Measurements from ENCODE around the gene MAPKAPK2. TPM values are rescaled to one million over a fixed set of nuclear protein-coding genes. Genes with fewer than 3 reads are reported as not detected.
"Not testable (repeated sequence)": the region's sequence is repeated elsewhere in the genome, so short reads cannot be mapped to it uniquely, and the experiment has no call there.

MAPKAPK2 gene
- total and polyA plus RNA-seq, 2 experiments from 2014 or later: 12.8 to 39.4 TPM

- Histone ChIP-seq H3K36me3 (replicated peaks; ENCODE audit: insufficient read depth, low read depth) (no peaks in the 10 kb centered on the region), H3K27me3 (no peaks in the 10 kb centered on the region), H3K9me2 (replicated peaks; ENCODE audit: insufficient read depth) (no peaks in the 10 kb centered on the region), H3K27ac (no peak overlapping the region), H3K79me2 (no peaks in the 10 kb centered on the region), H3K9me3 (ENCODE audit: low read depth) (no peaks in the 10 kb centered on the region), H3K4me1 (ENCODE audit: insufficient read depth) (peaks cover 3% of the 10 kb centered on the region), H2AFZ (no peak overlapping the region), H3K4me3 (no peak overlapping the region), H3K4me2 (no peak overlapping the region), H4K20me1 (ENCODE audit: insufficient read depth, poor library complexity, severe bottlenecking) (no peaks in the 10 kb centered on the region)
- TF ChIP-seq CTCF (IDR thresholded peaks at IDR 0.05; ENCODE audit: poor library complexity): no peak
- no peak for TF ChIP-seq EZH2phosphoT487 (IDR thresholded peaks at IDR 0.05; ENCODE audit: low read depth, severe bottlenecking, unreplicated experiment)
- no peak for TF ChIP-seq EZH2 (IDR thresholded peaks at IDR 0.05; ENCODE audit: borderline replicate concordance)
- 73% methylated on average over 3 of the region's 3 CpGs for WGBS (ENCODE audit: low lambda C conversion rate, missing lambda C conversion rate)
- DNase-seq (ENCODE audit: low spot score): no peak
Observed at GRCh38 chr1:206774093-206774492, 89.4 kb downstream of the MAPKAPK2 start.

- no peaks in the 10 kb centered on the region for H3K79me2 ChIP-seq
- H3K4me1 ChIP-seq (ENCODE audit: insufficient read depth): peaks cover 3% of the 10 kb centered on the region
- H3K4me2 ChIP-seq: no peak overlapping the region
- no peaks in the 10 kb centered on the region for H3K36me3 ChIP-seq (replicated peaks; ENCODE audit: insufficient read depth, low read depth)
- H3K9me3 ChIP-seq (ENCODE audit: low read depth): no peaks in the 10 kb centered on the region
- H3K4me3 ChIP-seq: no peak overlapping the region
- H2AFZ ChIP-seq: no peak overlapping the region
- TF ChIP-seq EZH2 (IDR thresholded peaks at IDR 0.05; ENCODE audit: borderline replicate concordance) (no peak), EZH2phosphoT487 (IDR thresholded peaks at IDR 0.05; ENCODE audit: low read depth, severe bottlenecking, unreplicated experiment) (no peak), CTCF (IDR thresholded peaks at IDR 0.05; ENCODE audit: poor library complexity) (no peak)
- H3K9me2 ChIP-seq (replicated peaks; ENCODE audit: insufficient read depth): no peaks in the 10 kb centered on the region
- DNase-seq (ENCODE audit: low spot score): peak; percentile 48
- WGBS (ENCODE audit: low lambda C conversion rate, missing lambda C conversion rate): 45% methylated on average over 4 of the region's 4 CpGs
- H4K20me1 ChIP-seq (ENCODE audit: insufficient read depth, poor library complexity, severe bottlenecking): no peaks in the 10 kb centered on the region
- no peaks in the 10 kb centered on the region for H3K27me3 ChIP-seq
- no peak overlapping the region for H3K27ac ChIP-seq
Observed at GRCh38 chr1:206776229-206776628, 91.5 kb downstream of the MAPKAPK2 start.

- no peaks in the 10 kb centered on the region for H3K27me3 ChIP-seq
- no peaks in the 10 kb centered on the region for H4K20me1 ChIP-seq (ENCODE audit: insufficient read depth, poor library complexity, severe bottlenecking)
- H3K9me2 ChIP-seq (replicated peaks; ENCODE audit: insufficient read depth): no peaks in the 10 kb centered on the region
- H3K36me3 ChIP-seq (replicated peaks; ENCODE audit: insufficient read depth, low read depth): no peaks in the 10 kb centered on the region
- no peaks in the 10 kb centered on the region for H3K79me2 ChIP-seq
- 82% methylated on average over 7 of the region's 7 CpGs for WGBS (ENCODE audit: low lambda C conversion rate, missing lambda C conversion rate)
- H3K9me3 ChIP-seq (ENCODE audit: low read depth): no peaks in the 10 kb centered on the region
- no peak overlapping the region for H3K4me2 ChIP-seq
- no peak overlapping the region for H2AFZ ChIP-seq
- no peak for TF ChIP-seq CTCF (IDR thresholded peaks at IDR 0.05; ENCODE audit: poor library complexity)
- peaks cover 3% of the 10 kb centered on the region for H3K4me1 ChIP-seq (ENCODE audit: insufficient read depth)
- H3K4me3 ChIP-seq: no peak overlapping the region
- DNase-seq (ENCODE audit: low spot score): no peak
- H3K27ac ChIP-seq: no peak overlapping the region
Observed at GRCh38 chr1:206778031-206778430, 93.3 kb downstream of the MAPKAPK2 start.

GRCh38 chr1:206778911-206779310 is 94.2 kb downstream of the MAPKAPK2 start:
- WGBS (ENCODE audit: low lambda C conversion rate, missing lambda C conversion rate): 72% methylated on average over 6 of the region's 6 CpGs
- not testable (repeated sequence) for H2AFZ ChIP-seq; H3K9me3 ChIP-seq (ENCODE audit: low read depth)

More at GRCh38 chr1:206778911-206779310, 94.2 kb downstream of the MAPKAPK2 start:
- not testable (repeated sequence) for DNase-seq (ENCODE audit: low spot score); H3K4me2 ChIP-seq; H3K4me1 ChIP-seq (ENCODE audit: insufficient read depth); H3K36me3 ChIP-seq (replicated peaks; ENCODE audit: insufficient read depth, low read depth); H3K79me2 ChIP-seq; H3K9me2 ChIP-seq (replicated peaks; ENCODE audit: insufficient read depth); H3K4me3 ChIP-seq; H3K27ac ChIP-seq; H3K27me3 ChIP-seq; H4K20me1 ChIP-seq (ENCODE audit: insufficient read depth, poor library complexity, severe bottlenecking)

All from hepatocyte (in vitro differentiated cells).